Measurements from ENCODE around the gene ZNF492. TPM values are rescaled to one million over a fixed set of nuclear protein-coding genes. Genes with fewer than 3 reads are reported as not detected.

Gene ZNF492
- total RNA-seq, 4 donors from 2014 or later, result under 0.01 to 0.78 (median 0.32) TPM

GRCh38 chr19:22708983-22709382 is 74.9 kb downstream of the ZNF492 start:
- TF ChIP-seq CTCF (IDR thresholded peaks at IDR 0.05) (no peak), POLR2A (IDR thresholded peaks at IDR 0.05) (no peak), EP300 (IDR thresholded peaks at IDR 0.05) (no peak)
- no peaks in the 10 kb centered on the region for H3K4me1 ChIP-seq
- H3K36me3 ChIP-seq, result no peaks in the 10 kb centered on the region
- 25 to 26% methylated on average over 18 to 27 of the region's 27 CpGs for WGBS, 2 donors
- H3K9me3 ChIP-seq, result peaks cover 0 to 47% (median 2%) of the 10 kb centered on the region in 4 donors
- no peak overlapping the region for H3K27ac ChIP-seq
- H3K4me3 ChIP-seq, result no peak overlapping the region
- H3K27me3 ChIP-seq, result no peaks in the 10 kb centered on the region
- DNase-seq (ENCODE audit: low spot score in 2 of 2), result no peak

Small RNA genes within 50 kb of the gene (small RNA-seq; reads per million reads assigned to genes)
- not detected for gene AC011467.2

Other genes starting within 250 kb of the ZNF492 start
- 1 to 10 TPM in 3 of 4 donors, not detected in 1; 5.7 to 9.4 (median 6.3) TPM for gene ZNF98, start 212.0 kb upstream of the ZNF492 start, total RNA-seq
- gene ZNF99, start 149.8 kb downstream of the ZNF492 start, total RNA-seq, result under 1 TPM; 0.30 to 0.87 (median 0.61) TPM
- gene ZNF723, start 198.0 kb downstream of the ZNF492 start, total RNA-seq, result not detected